ENCODE data around the gene GLP2R.
A peak's percentile ranks its signal among the peaks of the same experiment; 100 is the strongest.

Gene GLP2R

GRCh38 chr17:9922012-9922848 is 96.5 kb downstream of the GLP2R start:
- no peak for DNase-seq (ENCODE audit: low read depth)
- TF ChIP-seq CTCF (IDR thresholded peaks at IDR 0.05; ENCODE audit: control insufficient read depth, extremely low read depth, insufficient read depth), result no peak
- no peak overlapping the region for H3K4me3 ChIP-seq (ENCODE audit: low read depth, low read length)

GRCh38 chr17:9924735-9925191 is 99.0 kb downstream of the GLP2R start:
- H3K4me3 ChIP-seq (ENCODE audit: low read depth, low read length), result no peak overlapping the region
- peak; percentile 80 for TF ChIP-seq CTCF (IDR thresholded peaks at IDR 0.05; ENCODE audit: control insufficient read depth, extremely low read depth, insufficient read depth)
- peak; percentile 47 for DNase-seq (ENCODE audit: low read depth)

GRCh38 chr17:9925457-9925856 is 99.7 kb downstream of the GLP2R start:
- DNase-seq (ENCODE audit: low read depth), result no peak
- no peak for TF ChIP-seq CTCF (IDR thresholded peaks at IDR 0.05; ENCODE audit: control insufficient read depth, extremely low read depth, insufficient read depth)
- no peak overlapping the region for H3K4me3 ChIP-seq (ENCODE audit: low read depth, low read length)

GRCh38 chr17:9926150-9926804 is 100.6 kb downstream of the GLP2R start:
- DNase-seq (ENCODE audit: low read depth), result no peak
- no peak overlapping the region for H3K4me3 ChIP-seq (ENCODE audit: low read depth, low read length)
- TF ChIP-seq CTCF (IDR thresholded peaks at IDR 0.05; ENCODE audit: control insufficient read depth, extremely low read depth, insufficient read depth), result no peak

- DNase-seq (ENCODE audit: low read depth), result peak; percentile 48
- peak; percentile 69 for TF ChIP-seq CTCF (IDR thresholded peaks at IDR 0.05; ENCODE audit: control insufficient read depth, extremely low read depth, insufficient read depth)
- no peak overlapping the region for H3K4me3 ChIP-seq (ENCODE audit: low read depth, low read length)
These were observed 103.0 kb downstream of the GLP2R start for GRCh38 chr17:9928601-9929333.

GRCh38 chr17:9929871-9930270 is 104.1 kb downstream of the GLP2R start:
- DNase-seq (ENCODE audit: low read depth), result no peak
- H3K4me3 ChIP-seq (ENCODE audit: low read depth, low read length), result no peak overlapping the region
- TF ChIP-seq CTCF (IDR thresholded peaks at IDR 0.05; ENCODE audit: control insufficient read depth, extremely low read depth, insufficient read depth), result no peak

Measured in LNCaP clone FGC (cell line).